Hepatocyte (in vitro differentiated cells): ENCODE data around the gene FERMT3. TPM values are rescaled to one million over a fixed set of nuclear protein-coding genes. Genes with fewer than 3 reads are reported as not detected.

Experiments
- DNase-seq: peaks from one replicate; pipeline ENCODE4 v3.0.0-alpha.2; 2016; ENCODE audit warnings: low spot score
- H2AFZ ChIP-seq: fragments of 200-600 bp; sonication (generic); 2 replicates; pipeline ENCODE4 v1.6.0; 2016; ENCODE audit warnings: antibody characterized with exemption, mild to moderate bottlenecking
- H3K27ac ChIP-seq: fragments of 200-600 bp; sonication (generic); 2 replicates; pipeline ENCODE4 v1.5.1; 2016; ENCODE audit warnings: mild to moderate bottlenecking
- H3K27me3 ChIP-seq: fragments of 200-600 bp; sonication (generic); 2 replicates; pipeline ENCODE4 v1.6.1; 2016
- H3K36me3 ChIP-seq: fragments of 200-600 bp; sonication (generic); replicated peaks from 2 replicates; pipeline ENCODE4 v1.5.1; 2016; ENCODE audit warnings: low read depth; ENCODE audit not compliant: insufficient read depth
- H3K4me1 ChIP-seq: fragments of 200-600 bp; sonication (generic); 2 replicates; pipeline ENCODE4 v1.5.1; 2016; ENCODE audit warnings: mild to moderate bottlenecking, moderate library complexity; ENCODE audit not compliant: insufficient read depth
- H3K4me2 ChIP-seq: fragments of 200-600 bp; sonication (generic); 2 replicates; pipeline ENCODE4 v1.6.0; 2016
- H3K4me3 ChIP-seq: fragments of 200-600 bp; sonication (generic); 2 replicates; pipeline ENCODE4 v1.5.1; 2016; ENCODE audit warnings: mild to moderate bottlenecking
- H3K79me2 ChIP-seq: fragments of 200-600 bp; sonication (generic); 2 replicates; pipeline ENCODE4 v1.6.0; 2017; ENCODE audit warnings: mild to moderate bottlenecking
- H3K9me2 ChIP-seq: fragments of 200-600 bp; sonication (generic); replicated peaks from 2 replicates; pipeline ENCODE4 v1.6.0; 2017; ENCODE audit warnings: mild to moderate bottlenecking; ENCODE audit not compliant: insufficient read depth
- H3K9me3 ChIP-seq: fragments of 200-600 bp; sonication (generic); 2 replicates; pipeline ENCODE4 v1.5.1; 2016; ENCODE audit warnings: low read depth, mild to moderate bottlenecking
- H4K20me1 ChIP-seq: fragments of 200-600 bp; sonication (generic); 2 replicates; pipeline ENCODE4 v1.6.0; 2016; ENCODE audit warnings: mild to moderate bottlenecking; ENCODE audit not compliant: insufficient read depth, poor library complexity, severe bottlenecking
- EZH2 ChIP-seq: fragments of 200-600 bp; sonication (generic); IDR thresholded peaks from 2 replicates; pipeline ENCODE4 v1.6.1; 2016; ENCODE audit warnings: antibody characterized with exemption, mild to moderate bottlenecking, borderline replicate concordance
- EZH2phosphoT487 ChIP-seq: fragments of 200-600 bp; sonication (generic); IDR thresholded peaks from one replicate; pipeline ENCODE4 v1.6.1; 2018; ENCODE audit warnings: antibody characterized with exemption, mild to moderate bottlenecking, low read depth, moderate library complexity; ENCODE audit not compliant: unreplicated experiment, severe bottlenecking
- WGBS: methylation state at CpG from one replicate; pipeline ENCODE4 v1.1.6; 2016; ENCODE audit warnings: low lambda C conversion rate; ENCODE audit errors: missing lambda C conversion rate; 5-methylcytosine and 5-hydroxymethylcytosine counted together
- polyA plus RNA-seq: library from polyadenylated mRNA; unstranded; fragments of >200 nt; fragmentation: Nextera tagmentation; extraction: Ambion mirVana; gene quantifications from 2 replicates; pipeline ENCODE4 v1.2.1, GENCODE V29; 2016
- total RNA-seq: library from RNA; depleted of rRNA; stranded (reverse); fragments of >200 nt; gene quantifications from 2 replicates; pipeline ENCODE4 v1.2.3, GENCODE V29; 2014
- TF ChIP-seq, protein P1 (sequence below): fragments of 200-600 bp; sonication (generic); IDR thresholded peaks from 2 replicates; pipeline ENCODE4 v1.5.1; 2016; ENCODE audit warnings: antibody characterized with exemption, mild to moderate bottlenecking; ENCODE audit not compliant: poor library complexity

The FERMT3 gene
- total and polyA plus RNA-seq, 2 experiments from 2014 or later = 1.6 TPM; not detected in 1

- Histone ChIP-seq H3K4me3 (peak within 1 kb of the TSS; percentile 87), H3K9me3 (no peaks in the 10 kb centered on the region), H3K36me3 (no peaks in the 10 kb centered on the region), H3K9me2 (no peaks in the 10 kb centered on the region), H3K4me2 (peak within 1 kb of the TSS; percentile 97), H2AFZ (peak within 1 kb of the TSS; percentile 43), H3K27me3 (no peaks in the 10 kb centered on the region), H3K79me2 (peaks cover 24% of the 10 kb centered on the region), H3K27ac (peak within 1 kb of the TSS; percentile 76), H3K4me1 (peaks cover 8% of the 10 kb centered on the region), H4K20me1 (peaks cover 10% of the 10 kb centered on the region)
- peak; percentile 86 for DNase-seq
- TF ChIP-seq, protein P1, sequence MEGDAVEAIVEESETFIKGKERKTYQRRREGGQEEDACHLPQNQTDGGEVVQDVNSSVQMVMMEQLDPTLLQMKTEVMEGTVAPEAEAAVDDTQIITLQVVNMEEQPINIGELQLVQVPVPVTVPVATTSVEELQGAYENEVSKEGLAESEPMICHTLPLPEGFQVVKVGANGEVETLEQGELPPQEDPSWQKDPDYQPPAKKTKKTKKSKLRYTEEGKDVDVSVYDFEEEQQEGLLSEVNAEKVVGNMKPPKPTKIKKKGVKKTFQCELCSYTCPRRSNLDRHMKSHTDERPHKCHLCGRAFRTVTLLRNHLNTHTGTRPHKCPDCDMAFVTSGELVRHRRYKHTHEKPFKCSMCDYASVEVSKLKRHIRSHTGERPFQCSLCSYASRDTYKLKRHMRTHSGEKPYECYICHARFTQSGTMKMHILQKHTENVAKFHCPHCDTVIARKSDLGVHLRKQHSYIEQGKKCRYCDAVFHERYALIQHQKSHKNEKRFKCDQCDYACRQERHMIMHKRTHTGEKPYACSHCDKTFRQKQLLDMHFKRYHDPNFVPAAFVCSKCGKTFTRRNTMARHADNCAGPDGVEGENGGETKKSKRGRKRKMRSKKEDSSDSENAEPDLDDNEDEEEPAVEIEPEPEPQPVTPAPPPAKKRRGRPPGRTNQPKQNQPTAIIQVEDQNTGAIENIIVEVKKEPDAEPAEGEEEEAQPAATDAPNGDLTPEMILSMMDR = no peak
- no peak for TF ChIP-seq EZH2
- TF ChIP-seq EZH2phosphoT487 = no peak
- 4% methylated on average over 22 of the region's 62 CpGs for WGBS
Measured at GRCh38 chr11:64233913-64234586, 27.5 kb downstream of the FERMT3 start, which contains the start of gene VEGFB. VEGFB (plus strand) TSS chr11:64234584; CDS start chr11:64234834, 250 bp downstream.

DNA sequence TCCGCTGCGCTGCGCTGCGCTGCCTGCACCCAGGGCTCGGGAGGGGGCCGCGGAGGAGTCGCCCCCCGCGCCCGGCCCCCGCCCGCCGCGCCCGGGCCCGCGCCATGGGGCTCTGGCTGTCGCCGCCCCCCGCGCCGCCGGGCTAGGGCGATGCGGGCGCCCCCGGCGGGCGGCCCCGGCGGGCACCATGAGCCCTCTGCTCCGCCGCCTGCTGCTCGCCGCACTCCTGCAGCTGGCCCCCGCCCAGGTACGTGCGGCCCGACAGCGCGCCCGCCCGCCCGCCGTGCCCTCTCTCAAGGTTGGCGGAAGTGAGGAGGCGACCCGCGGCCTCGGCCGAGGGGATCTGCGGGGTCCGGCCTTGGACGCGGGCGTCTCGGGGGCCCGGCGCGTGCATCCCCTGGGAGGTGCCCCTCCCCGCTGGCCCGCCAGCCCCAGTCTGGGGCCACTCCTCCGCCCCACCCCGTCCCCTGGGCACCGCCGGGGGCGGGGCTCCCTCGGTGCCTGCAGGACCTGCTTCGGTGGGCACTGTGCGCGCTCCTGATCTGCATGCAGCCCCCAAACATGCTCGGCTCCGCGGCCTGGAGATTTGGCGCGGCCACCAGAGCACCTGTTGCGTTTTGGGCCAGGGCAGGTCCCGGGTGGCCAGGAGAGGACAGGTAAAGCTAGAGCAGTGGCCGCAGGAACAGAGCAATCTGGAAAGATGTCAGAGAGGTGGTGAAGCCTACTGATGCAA is 28.3 kb downstream of the FERMT3 start:
- peak overlapping the region; percentile 97 for H3K4me2 ChIP-seq
- no peaks in the 10 kb centered on the region for H3K36me3 ChIP-seq
- peaks cover 8% of the 10 kb centered on the region for H3K4me1 ChIP-seq
- TF ChIP-seq EZH2phosphoT487 (no peak), EZH2 (no peak)
- TF ChIP-seq, protein P1 = no peak
- H3K27ac ChIP-seq = peak overlapping the region; percentile 76
- peaks cover 10% of the 10 kb centered on the region for H4K20me1 ChIP-seq
- H3K4me3 ChIP-seq = peak overlapping the region; percentile 87
- peak; percentile 82 for DNase-seq
- no peaks in the 10 kb centered on the region for H3K9me3 ChIP-seq
- no peaks in the 10 kb centered on the region for H3K9me2 ChIP-seq
- H3K27me3 ChIP-seq = no peaks in the 10 kb centered on the region
- peaks cover 24% of the 10 kb centered on the region for H3K79me2 ChIP-seq
- 7% methylated on average over 28 of the region's 80 CpGs for WGBS
- no peak overlapping the region for H2AFZ ChIP-seq

- Histone ChIP-seq H2AFZ (no peak overlapping the region), H4K20me1 (peaks cover 10% of the 10 kb centered on the region)
- WGBS = 92% methylated on average over 11 of the region's 12 CpGs
Measured at GRCh38 chr11:64235437-64236161, 29.1 kb downstream of the FERMT3 start.

More at GRCh38 chr11:64235437-64236161, 29.1 kb downstream of the FERMT3 start:
- no peaks in the 10 kb centered on the region for H3K9me2 ChIP-seq
- TF ChIP-seq, protein P1 = no peak
- TF ChIP-seq EZH2phosphoT487 = no peak
- TF ChIP-seq EZH2 = no peak
- no peaks in the 10 kb centered on the region for H3K9me3 ChIP-seq
- H3K79me2 ChIP-seq = peaks cover 24% of the 10 kb centered on the region
- H3K4me2 ChIP-seq = peak overlapping the region; percentile 97
- no peaks in the 10 kb centered on the region for H3K27me3 ChIP-seq
- peaks cover 14% of the 10 kb centered on the region for H3K4me1 ChIP-seq
- no peak for DNase-seq
- no peaks in the 10 kb centered on the region for H3K36me3 ChIP-seq
- no peak overlapping the region for H3K27ac ChIP-seq
- H3K4me3 ChIP-seq = peak overlapping the region; percentile 87
